Stimulated activated effector memory CD8-positive, alpha-beta T cell treated with anti-CD3 and anti-CD28 coated beads, Interleukin-12 subunit alpha, Interleukin-12 subunit beta, amount 100 ng/mL, for 72 hours (primary cell): ENCODE measurements around the gene NR3C1.

ENCODE experiments used
- ATAC-seq: fragments of 150-1000 bp; cut with Tn5 transposase; 2 replicates; pipeline ENCODE4 v1.10.0; 2021
- DNase-seq, 2 donors: peaks; one replicate each; pipeline ENCODE4 v3.0.0; 2021 to 2022; ENCODE audit warnings: low spot score in 2 of 2
- H3K27ac Mint-ChIP-seq: one replicate; pipeline ENCODE4 v1.8.0; 2022; ENCODE audit warnings: mild to moderate bottlenecking, mixed read lengths
- H3K36me3 Mint-ChIP-seq: one replicate; pipeline ENCODE4 v1.8.0; 2022; ENCODE audit warnings: mild to moderate bottlenecking, mixed read lengths
- H3K4me1 Mint-ChIP-seq: one replicate; pipeline ENCODE4 v1.8.0; 2022; ENCODE audit warnings: mixed read lengths
- H3K4me3 Mint-ChIP-seq: one replicate; pipeline ENCODE4 v1.8.0; 2022; ENCODE audit warnings: mild to moderate bottlenecking, mixed read lengths
- H3K9me3 Mint-ChIP-seq: one replicate; pipeline ENCODE4 v1.8.0; 2022; ENCODE audit warnings: mixed read lengths

NR3C1 gene

GRCh38 chr5:143405849-143406098 is 2.3 kb upstream of the NR3C1 start:
- Mint-ChIP-seq H3K4me1 (peaks cover 18% of the 10 kb centered on the region), H3K36me3 (peaks cover 33% of the 10 kb centered on the region)
- no peak for ATAC-seq

DNA sequence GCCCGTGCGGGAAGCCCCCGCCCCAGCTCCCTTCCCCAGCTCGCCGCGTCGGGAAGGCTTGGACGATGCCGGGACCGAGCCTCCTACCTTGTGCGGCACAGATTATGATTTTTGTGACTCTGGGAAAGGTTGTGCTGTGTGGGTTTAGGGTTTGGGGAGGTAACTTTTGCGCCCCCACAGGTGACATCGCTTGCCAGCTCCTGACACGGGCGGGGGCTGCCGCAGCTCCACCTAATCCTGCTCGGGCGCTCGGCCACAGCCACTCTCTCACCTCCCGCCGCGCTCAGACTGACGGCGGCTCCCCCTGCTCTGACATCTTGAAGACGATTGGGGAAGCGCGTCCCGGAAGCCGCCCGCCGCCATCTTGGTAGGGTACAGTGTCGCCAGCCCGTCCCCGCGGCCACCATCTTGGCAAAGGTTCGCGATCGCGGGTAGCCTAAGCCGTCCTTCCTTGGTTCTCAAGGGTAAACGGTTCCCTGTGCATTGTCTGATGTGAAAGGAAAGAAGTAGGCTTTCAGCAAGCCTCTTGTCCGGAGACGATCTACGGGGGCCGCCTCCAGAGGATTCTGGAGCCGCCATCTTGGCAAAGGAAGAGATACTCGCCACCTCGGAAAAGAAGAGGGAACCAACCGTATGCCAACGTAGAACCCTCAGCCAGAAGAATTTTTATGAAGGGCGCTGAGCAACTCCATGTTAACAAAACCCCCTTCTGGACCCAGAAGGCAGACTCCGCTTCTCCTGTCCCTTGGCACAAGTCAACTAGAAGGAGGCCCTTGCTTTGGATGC is 1.8 kb upstream of the NR3C1 start:
- Mint-ChIP-seq H3K36me3 (peaks cover 38% of the 10 kb centered on the region), H3K4me3 (peak overlapping the region; percentile 83), H3K27ac (peak overlapping the region; percentile 99), H3K4me1 (peaks cover 23% of the 10 kb centered on the region), H3K9me3 (no peaks in the 10 kb centered on the region)
- DNase-seq (peak; percentile 80 to 95), ATAC-seq (peak; percentile 52)

More at GRCh38 chr5:143405849-143406098, 2.3 kb upstream of the NR3C1 start:
- Mint-ChIP-seq H3K9me3 (no peaks in the 10 kb centered on the region), H3K4me3 (peak overlapping the region; percentile 83), H3K27ac (peak overlapping the region; percentile 99)
- DNase-seq = no peak

- peak overlapping the region; percentile 99 for H3K27ac Mint-ChIP-seq
- peaks cover 45% of the 10 kb centered on the region for H3K36me3 Mint-ChIP-seq
- no peaks in the 10 kb centered on the region for H3K9me3 Mint-ChIP-seq
- DNase-seq (peak; percentile 34 to 85), ATAC-seq (peak; percentile 59)
- peak overlapping the region; percentile 83 for H3K4me3 Mint-ChIP-seq
- H3K4me1 Mint-ChIP-seq = peaks cover 30% of the 10 kb centered on the region
Measured at GRCh38 chr5:143404416-143405062, 1.1 kb upstream of the NR3C1 start.

GRCh38 chr5:143403334-143403592 is 223 bp downstream of the NR3C1 start:
- peak overlapping the region; percentile 99 for H3K27ac Mint-ChIP-seq
- H3K4me1 Mint-ChIP-seq = peaks cover 37% of the 10 kb centered on the region
- DNase-seq (no peak), ATAC-seq (no peak)
- peak overlapping the region; percentile 83 for H3K4me3 Mint-ChIP-seq
- H3K9me3 Mint-ChIP-seq = no peaks in the 10 kb centered on the region
- peaks cover 58% of the 10 kb centered on the region for H3K36me3 Mint-ChIP-seq

DNA sequence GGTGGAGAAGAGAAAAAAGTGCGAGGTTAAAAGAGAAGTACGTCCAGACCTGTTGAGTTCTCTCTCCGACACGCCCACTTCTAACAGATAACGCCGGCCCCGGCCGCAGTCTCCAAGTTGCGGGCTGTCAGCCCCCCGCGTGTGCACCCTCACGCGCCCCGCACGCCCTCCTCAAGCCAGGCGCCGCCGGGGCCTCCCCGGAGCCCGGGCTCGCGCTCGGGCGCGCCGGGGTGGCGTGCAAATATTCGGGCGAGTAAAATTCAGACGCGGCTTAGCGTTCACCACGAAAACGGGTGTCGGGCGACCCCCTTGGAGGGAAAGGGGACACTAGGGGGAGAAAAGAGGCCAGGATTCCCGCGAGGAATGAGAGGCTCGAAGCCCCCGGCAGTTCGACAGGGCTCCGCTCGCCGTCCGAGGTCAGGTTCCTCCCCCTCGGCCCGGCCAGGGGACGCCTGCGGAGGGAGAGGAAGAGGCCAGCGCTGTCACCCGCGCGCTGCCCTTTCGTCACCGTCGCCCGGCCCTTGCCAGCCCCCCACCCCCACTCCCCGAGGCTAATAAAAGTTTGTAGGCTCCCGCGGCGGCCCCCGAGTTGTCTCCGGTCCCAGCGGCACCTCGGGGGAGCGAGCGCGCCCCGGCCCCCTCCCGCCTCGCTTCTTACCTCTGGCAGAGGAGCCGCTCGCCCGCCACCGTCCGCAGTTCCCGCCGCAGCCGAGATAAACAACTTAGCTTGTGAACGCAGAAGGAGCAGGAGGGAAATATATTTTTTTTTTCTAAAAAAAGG is 743 bp downstream of the NR3C1 start:
- DNase-seq = peak; percentile 28 to 77
- peaks cover 63% of the 10 kb centered on the region for H3K36me3 Mint-ChIP-seq
- no peak for ATAC-seq
- H3K27ac Mint-ChIP-seq = peak overlapping the region; percentile 99
- no peaks in the 10 kb centered on the region for H3K9me3 Mint-ChIP-seq
- H3K4me1 Mint-ChIP-seq = peaks cover 37% of the 10 kb centered on the region
- H3K4me3 Mint-ChIP-seq = peak overlapping the region; percentile 83

GRCh38 chr5:143402017-143402552 is 1.4 kb downstream of the NR3C1 start:
- Mint-ChIP-seq H3K9me3 (no peaks in the 10 kb centered on the region), H3K36me3 (peaks cover 66% of the 10 kb centered on the region), H3K4me3 (peak overlapping the region; percentile 83), H3K4me1 (peaks cover 37% of the 10 kb centered on the region), H3K27ac (peak overlapping the region; percentile 99)
- DNase-seq = no peak
- ATAC-seq = no peak

DNA sequence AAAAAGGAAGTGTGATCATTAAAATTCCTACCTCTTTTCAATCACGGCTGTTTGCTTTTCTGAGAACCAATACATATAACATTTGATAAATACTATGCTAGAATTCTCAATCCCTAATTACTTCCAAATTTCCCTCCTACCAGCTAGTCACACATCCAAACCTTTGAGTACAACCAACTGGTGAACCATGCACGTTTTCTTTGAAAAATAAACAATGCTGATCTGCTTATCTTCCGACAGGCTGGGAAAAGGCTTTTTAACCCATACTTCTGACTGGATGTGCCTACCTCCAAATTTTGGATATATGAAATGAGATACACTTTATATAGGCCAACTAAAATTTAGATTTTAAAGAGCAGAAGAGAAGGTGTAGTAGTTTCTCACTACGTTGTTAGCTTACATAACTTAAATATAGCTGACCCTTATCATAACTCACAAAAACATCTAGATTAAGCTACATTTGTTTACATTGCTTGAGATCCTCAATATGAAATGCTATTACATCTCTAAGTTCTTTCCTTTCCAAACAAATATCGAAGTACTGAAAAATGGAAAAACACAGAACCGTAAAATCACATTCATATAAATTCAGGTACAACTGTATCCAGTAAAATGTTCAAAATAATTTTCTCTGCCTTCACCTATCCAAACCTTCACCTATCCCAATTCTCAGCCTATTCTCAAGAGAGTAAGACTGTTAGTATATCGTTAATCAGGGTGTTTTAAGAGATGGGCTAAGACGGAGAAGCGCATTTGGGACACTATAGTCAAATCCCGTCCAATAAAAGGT is 2.1 kb downstream of the NR3C1 start:
- H3K4me3 Mint-ChIP-seq = peak overlapping the region; percentile 83
- ATAC-seq (no peak), DNase-seq (no peak)
- no peaks in the 10 kb centered on the region for H3K9me3 Mint-ChIP-seq
- peaks cover 73% of the 10 kb centered on the region for H3K36me3 Mint-ChIP-seq
- peaks cover 42% of the 10 kb centered on the region for H3K4me1 Mint-ChIP-seq
- peak overlapping the region; percentile 99 for H3K27ac Mint-ChIP-seq

DNA sequence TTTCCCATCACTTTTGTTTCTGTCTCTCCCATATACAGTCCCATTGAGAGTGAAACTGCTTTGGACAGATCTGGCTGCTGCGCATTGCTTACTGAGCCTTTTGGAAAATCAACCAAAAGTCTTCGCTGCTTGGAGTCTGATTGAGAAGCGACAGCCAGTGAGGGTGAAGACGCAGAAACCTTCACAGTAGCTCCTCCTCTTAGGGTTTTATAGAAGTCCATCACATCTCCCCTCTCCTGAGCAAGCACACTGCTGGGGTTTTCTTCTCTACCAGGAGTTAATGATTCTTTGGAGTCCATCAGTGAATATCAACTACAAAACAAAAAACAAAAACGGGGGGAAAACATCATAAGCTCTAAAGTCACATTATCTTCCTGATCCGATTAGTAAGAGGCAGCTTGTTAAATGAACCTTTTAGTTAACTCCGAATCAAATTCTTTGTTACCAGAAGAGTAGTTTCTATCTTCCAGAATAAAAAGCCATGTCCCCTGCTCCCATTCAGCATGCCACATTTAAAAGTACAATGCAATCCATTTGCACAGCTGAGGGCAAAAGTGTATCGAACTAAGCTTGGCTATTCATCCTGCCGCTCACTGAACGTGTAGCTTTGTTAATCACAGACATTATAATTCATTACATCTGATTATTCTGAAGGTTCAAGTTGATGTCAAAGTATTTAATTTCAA is 2.8 kb downstream of the NR3C1 start:
- no peak for DNase-seq
- peak overlapping the region; percentile 99 for H3K27ac Mint-ChIP-seq
- peaks cover 47% of the 10 kb centered on the region for H3K4me1 Mint-ChIP-seq

GRCh38 chr5:143399616-143400540 is 3.6 kb downstream of the NR3C1 start:
- no peak for ATAC-seq
- Mint-ChIP-seq H3K4me1 (peaks cover 47% of the 10 kb centered on the region), H3K4me3 (peak overlapping the region; percentile 83), H3K27ac (peak overlapping the region; percentile 99), H3K9me3 (no peaks in the 10 kb centered on the region), H3K36me3 (peaks cover 75% of the 10 kb centered on the region)
- no peak for DNase-seq

More for the DNA sequence above, 2.8 kb downstream of the NR3C1 start:
- H3K36me3 Mint-ChIP-seq = peaks cover 80% of the 10 kb centered on the region
- no peak for ATAC-seq
- peak overlapping the region; percentile 83 for H3K4me3 Mint-ChIP-seq
- H3K9me3 Mint-ChIP-seq = no peaks in the 10 kb centered on the region

DNA sequence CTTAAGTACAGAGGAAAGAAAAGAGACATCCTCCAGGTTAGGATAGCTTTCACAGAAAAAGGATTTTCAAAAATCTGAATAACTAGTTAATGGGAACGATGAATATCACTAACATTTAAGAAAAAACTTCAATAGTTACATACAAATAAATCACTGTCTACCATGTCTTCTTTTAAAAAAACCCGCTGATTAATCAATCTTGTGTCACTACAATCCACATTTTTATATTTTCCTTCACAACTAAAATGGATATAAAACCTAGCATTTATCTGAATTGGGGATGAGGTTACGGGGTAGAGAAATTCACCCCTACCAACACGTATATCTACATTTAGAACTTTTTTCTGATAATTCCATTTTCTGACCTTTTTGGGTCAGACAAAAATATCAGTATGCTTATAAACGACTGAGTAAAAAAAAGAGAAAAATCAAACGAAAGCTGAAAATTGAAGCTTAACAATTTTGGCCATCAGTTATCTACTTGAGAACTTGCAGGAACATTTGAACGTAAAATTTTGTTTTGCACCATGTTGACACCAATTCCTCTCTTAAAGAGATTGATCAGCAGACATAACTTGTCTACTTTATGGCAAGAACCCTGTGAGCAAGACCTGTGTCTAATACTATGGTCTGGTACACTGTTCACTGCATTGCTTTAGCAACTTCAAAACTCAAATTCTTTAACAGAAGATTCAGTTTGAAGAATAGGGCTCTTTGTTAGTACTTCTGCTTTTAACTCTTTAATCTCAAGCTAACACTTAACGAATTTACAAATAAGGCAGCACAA is 4.8 kb downstream of the NR3C1 start:
- Mint-ChIP-seq H3K4me1 (peaks cover 51% of the 10 kb centered on the region), H3K27ac (peak overlapping the region; percentile 34), H3K4me3 (peak overlapping the region; percentile 83), H3K9me3 (no peaks in the 10 kb centered on the region), H3K36me3 (peaks cover 64% of the 10 kb centered on the region)
- DNase-seq = no peak
- no peak for ATAC-seq

DNA sequence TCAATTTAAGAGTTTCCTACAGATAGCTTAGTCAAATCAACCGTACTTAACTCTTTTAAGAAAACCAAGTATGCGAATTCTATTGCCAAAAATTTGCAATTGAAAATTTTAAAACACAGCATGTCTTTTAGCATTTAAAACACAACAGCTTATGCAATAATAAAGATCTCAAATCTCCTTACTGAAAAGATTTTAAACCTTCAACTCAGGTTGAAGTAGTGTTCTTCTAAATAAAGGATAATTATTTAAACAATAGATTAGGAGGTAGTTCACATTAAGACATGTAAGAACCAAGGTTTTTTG is 5.5 kb downstream of the NR3C1 start:
- Mint-ChIP-seq H3K4me1 (peaks cover 51% of the 10 kb centered on the region), H3K27ac (no peak overlapping the region), H3K4me3 (peak overlapping the region; percentile 83), H3K36me3 (peaks cover 59% of the 10 kb centered on the region), H3K9me3 (no peaks in the 10 kb centered on the region)
- no peak for ATAC-seq
- no peak for DNase-seq

GRCh38 chr5:143397302-143398052 is 6.0 kb downstream of the NR3C1 start:
- Mint-ChIP-seq H3K4me3 (peak overlapping the region; percentile 83), H3K9me3 (no peaks in the 10 kb centered on the region), H3K27ac (no peak overlapping the region), H3K36me3 (peaks cover 65% of the 10 kb centered on the region), H3K4me1 (peaks cover 55% of the 10 kb centered on the region)
- DNase-seq = no peak
- ATAC-seq = no peak
